Mucosa of rectum (tissue), 2 donors: Measurements from ENCODE around the gene CDK5RAP3.
"Not testable (repeated sequence)": the region's sequence is repeated elsewhere in the genome, so short reads cannot be mapped to it uniquely, and the experiment has no call there.

ENCODE experiments used
- H3K27ac ChIP-seq, 2 donors: one replicate each; pipeline ENCODE4 v1.7.0; 2013; ENCODE audit warnings: inconsistent platforms in 2 of 2, low read depth in 2 of 2, low read length in 2 of 2
- H3K27me3 ChIP-seq, 2 donors: one replicate each; pipeline ENCODE4 v1.7.0; 2013; ENCODE audit warnings: low read length in 2 of 2; ENCODE audit not compliant: control insufficient read depth in 2 of 2, insufficient read depth in 2 of 2
- H3K36me3 ChIP-seq, 2 donors: one replicate each; pipeline ENCODE4 v1.7.0; 2013; ENCODE audit warnings: low read length in 2 of 2; ENCODE audit not compliant: control insufficient read depth in 2 of 2, insufficient read depth in 2 of 2
- H3K4me1 ChIP-seq, 2 donors: one replicate each; pipeline ENCODE4 v1.7.0; 2013; ENCODE audit warnings: low read length in 2 of 2, mild to moderate bottlenecking in 1 of 2; ENCODE audit not compliant: control insufficient read depth in 2 of 2, insufficient read depth in 2 of 2
- H3K4me3 ChIP-seq, 2 donors: one replicate each; pipeline ENCODE4 v1.7.0; 2013; ENCODE audit warnings: low read length in 2 of 2
- H3K9ac ChIP-seq, 2 donors: one replicate each; pipeline ENCODE4 v1.7.0; 2013; ENCODE audit warnings: low read length in 2 of 2, low read depth in 1 of 2, mild to moderate bottlenecking in 1 of 2
- H3K9me3 ChIP-seq, 2 donors: one replicate each; pipeline ENCODE4 v1.7.0; 2013; ENCODE audit warnings: low read length in 2 of 2; ENCODE audit not compliant: control insufficient read depth in 2 of 2
- donor health status: healthy.
- donor health status: Normal muscosa, but diverticular disease.

Gene CDK5RAP3, protein sequence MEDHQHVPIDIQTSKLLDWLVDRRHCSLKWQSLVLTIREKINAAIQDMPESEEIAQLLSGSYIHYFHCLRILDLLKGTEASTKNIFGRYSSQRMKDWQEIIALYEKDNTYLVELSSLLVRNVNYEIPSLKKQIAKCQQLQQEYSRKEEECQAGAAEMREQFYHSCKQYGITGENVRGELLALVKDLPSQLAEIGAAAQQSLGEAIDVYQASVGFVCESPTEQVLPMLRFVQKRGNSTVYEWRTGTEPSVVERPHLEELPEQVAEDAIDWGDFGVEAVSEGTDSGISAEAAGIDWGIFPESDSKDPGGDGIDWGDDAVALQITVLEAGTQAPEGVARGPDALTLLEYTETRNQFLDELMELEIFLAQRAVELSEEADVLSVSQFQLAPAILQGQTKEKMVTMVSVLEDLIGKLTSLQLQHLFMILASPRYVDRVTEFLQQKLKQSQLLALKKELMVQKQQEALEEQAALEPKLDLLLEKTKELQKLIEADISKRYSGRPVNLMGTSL

DNA sequence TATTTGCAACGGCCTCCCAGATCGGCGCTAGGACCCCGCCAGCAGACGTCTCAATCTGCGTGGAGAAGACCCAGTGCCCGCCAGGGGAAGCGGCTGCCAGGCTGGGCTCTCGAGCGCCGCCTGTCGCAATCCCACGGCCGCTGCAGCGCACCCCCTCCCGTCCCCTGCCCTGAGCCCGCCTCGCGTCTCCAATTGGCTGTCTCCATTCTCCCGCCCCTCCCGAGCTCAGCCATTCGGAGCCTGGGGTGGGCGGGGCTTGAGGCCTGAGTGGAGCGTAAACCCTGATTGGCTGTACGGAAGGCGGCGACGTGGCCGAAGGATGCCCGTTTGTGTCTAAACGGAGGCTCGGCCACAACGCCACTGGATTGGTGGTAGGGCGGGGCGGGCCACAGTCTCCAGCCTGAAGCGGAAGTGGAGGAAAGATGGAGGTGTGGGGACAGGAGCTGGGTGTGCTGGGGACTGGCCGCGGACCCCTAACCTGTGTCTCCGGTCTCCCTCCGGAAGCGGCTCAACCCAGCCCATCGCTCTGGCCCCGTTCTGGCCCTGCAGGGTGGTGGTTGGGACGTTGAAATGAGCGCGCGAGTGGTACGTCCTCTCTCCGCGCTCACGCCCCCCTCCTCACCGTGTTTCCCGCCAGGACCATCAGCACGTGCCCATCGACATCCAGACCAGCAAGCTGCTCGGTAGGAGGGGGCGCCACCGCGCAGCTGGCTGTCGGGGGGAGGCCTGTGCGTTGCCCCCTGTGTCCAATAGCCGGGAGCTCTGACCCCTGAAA is at the start of gene CDK5RAP3:
TSS of gene CDK5RAP3 (plus strand) at position 389 of the 775 bp plus-strand sequence. CDS start at position 423, 34 bp downstream.
- Histone ChIP-seq H3K4me1 (peaks cover 25 to 35% of the 10 kb centered on the region in 2 donors), H3K9me3 (no peaks in the 10 kb centered on the region), H3K27ac (peak within 1 kb of the TSS; percentile 86), H3K27me3 (no peaks in the 10 kb centered on the region), H3K4me3 (peak within 1 kb of the TSS; percentile 95 to 98), H3K36me3 (peaks cover 21 to 29% of the 10 kb centered on the region in 2 donors), H3K9ac (peak within 1 kb of the TSS; percentile 89 to 98)

DNA sequence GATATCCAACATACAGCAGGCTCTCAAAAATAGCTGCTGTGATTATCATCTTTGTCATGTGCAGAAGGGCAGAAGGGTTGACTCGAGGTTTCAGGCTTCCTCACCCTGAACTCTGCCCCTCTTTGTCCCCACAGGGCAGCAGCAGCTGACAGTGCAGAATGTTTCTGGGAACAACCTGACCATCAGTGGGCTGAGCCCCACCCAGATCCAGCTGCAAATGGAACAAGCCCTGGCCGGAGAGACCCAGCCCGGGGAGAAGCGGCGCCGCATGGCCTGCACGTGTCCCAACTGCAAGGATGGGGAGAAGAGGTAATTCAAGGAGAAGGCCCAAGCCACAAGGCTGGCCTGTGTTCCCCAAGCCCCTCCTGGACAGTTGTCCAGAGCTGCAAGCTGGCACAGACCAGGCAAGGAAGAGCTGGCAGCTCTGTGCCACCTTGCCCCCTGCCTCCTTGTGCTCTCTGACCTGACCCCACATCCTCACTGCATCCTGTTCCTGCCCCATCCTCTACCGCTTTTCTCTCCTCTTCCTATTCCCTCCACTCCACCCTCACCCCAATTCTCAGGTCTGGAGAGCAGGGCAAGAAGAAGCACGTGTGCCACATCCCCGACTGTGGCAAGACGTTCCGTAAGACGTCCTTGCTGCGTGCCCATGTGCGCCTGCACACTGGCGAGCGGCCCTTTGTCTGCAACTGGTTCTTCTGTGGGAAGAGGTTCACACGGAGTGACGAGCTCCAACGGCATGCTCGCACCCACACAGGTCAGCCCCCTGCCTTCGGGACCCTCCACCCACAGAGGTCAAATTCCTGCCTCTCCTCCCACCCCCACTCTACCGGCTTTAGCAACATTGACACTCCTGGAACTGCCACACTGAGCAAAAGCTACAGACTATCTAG is 45.9 kb upstream of the CDK5RAP3 start:
- H3K27ac ChIP-seq, result no peak overlapping the region
- H3K36me3 ChIP-seq, result peaks cover 33 to 60% of the 10 kb centered on the region in 2 donors
- H3K4me3 ChIP-seq, result no peak overlapping the region
- no peaks in the 10 kb centered on the region for H3K9me3 ChIP-seq
- H3K4me1 ChIP-seq, result peaks cover 0 to 3% of the 10 kb centered on the region in 2 donors
- H3K9ac ChIP-seq, result no peak overlapping the region
- no peaks in the 10 kb centered on the region for H3K27me3 ChIP-seq

DNA sequence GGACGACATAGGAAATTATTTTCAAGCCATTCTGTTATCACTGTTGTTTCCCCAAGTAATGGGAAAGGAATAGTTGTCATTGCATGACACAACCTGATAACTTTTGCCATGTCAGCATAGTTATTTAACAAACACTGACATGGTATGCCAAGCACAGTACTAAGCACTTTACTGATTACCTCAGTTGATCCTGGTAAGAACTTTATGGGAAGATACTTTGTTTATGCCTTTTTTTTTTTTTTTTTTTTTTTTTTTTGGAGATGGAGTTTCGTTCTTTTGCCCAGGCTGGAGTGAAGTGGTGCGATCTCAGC is 45.3 kb upstream of the CDK5RAP3 start:
- Histone ChIP-seq H3K9me3 (no peaks in the 10 kb centered on the region), H3K27me3 (no peaks in the 10 kb centered on the region), H3K4me3 (no peak overlapping the region), H3K27ac (no peak overlapping the region), H3K9ac (no peak overlapping the region), H3K36me3 (peaks cover 33 to 64% of the 10 kb centered on the region in 2 donors), H3K4me1 (peaks cover 0 to 3% of the 10 kb centered on the region in 2 donors)

DNA sequence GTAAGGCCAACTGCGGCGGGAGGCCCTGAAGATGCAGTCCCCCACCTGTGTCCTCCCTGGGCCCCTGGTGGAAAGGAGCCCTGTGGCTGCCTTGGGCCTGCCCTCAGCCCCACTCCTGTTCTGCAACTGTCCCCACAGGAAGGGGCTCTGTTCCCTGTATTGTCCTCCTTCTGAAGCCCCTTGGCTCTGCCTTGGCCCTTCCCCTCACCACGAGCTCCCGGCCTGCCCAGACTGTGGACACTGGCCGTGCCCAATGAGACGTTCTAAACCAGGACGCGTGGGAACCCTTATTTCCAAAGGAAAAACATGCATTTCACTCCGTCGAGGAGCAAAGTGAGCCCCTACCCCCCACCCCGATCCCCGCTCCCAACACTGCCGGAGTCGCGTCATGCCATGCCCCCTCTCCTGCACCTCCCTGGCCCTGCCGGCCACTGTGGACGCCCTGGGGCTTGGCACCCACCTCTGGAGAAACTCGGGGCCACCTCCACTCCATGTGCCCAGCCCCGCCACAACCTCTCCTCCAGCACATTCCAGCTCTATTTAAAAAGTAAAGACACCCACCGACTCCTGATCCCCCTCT is 43.0 kb upstream of the CDK5RAP3 start:
- Histone ChIP-seq H3K27ac (no peak overlapping the region), H3K9me3 (no peaks in the 10 kb centered on the region), H3K4me3 (no peak overlapping the region), H3K9ac (no peak overlapping the region), H3K36me3 (peaks cover 32 to 56% of the 10 kb centered on the region in 2 donors), H3K27me3 (no peaks in the 10 kb centered on the region), H3K4me1 (peaks cover 0 to 3% of the 10 kb centered on the region in 2 donors)

DNA sequence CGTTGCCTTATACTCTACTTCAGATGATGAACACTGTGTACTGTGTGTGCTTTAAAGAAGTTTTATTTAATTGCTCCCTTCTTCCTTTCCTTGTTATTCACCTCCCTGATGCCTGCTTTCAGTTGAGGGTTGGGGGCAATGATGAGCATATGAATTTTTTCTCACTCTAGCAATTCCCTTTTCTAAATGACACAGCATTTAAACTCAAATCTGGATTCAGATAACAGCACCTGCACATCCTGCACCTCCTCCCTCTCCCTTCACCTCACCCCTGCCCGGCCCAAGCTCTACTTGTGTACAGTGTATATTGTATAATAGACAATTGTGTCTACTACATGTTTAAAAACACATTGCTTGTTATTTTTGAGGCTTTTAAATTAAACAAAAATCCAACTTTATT is 42.5 kb upstream of the CDK5RAP3 start:
- peaks cover 0 to 3% of the 10 kb centered on the region in 2 donors for H3K4me1 ChIP-seq
- H3K27me3 ChIP-seq, result no peaks in the 10 kb centered on the region
- no peak overlapping the region for H3K27ac ChIP-seq
- H3K9ac ChIP-seq, result no peak overlapping the region
- no peaks in the 10 kb centered on the region for H3K9me3 ChIP-seq
- peaks cover 27 to 51% of the 10 kb centered on the region in 2 donors for H3K36me3 ChIP-seq
- H3K4me3 ChIP-seq, result no peak overlapping the region

DNA sequence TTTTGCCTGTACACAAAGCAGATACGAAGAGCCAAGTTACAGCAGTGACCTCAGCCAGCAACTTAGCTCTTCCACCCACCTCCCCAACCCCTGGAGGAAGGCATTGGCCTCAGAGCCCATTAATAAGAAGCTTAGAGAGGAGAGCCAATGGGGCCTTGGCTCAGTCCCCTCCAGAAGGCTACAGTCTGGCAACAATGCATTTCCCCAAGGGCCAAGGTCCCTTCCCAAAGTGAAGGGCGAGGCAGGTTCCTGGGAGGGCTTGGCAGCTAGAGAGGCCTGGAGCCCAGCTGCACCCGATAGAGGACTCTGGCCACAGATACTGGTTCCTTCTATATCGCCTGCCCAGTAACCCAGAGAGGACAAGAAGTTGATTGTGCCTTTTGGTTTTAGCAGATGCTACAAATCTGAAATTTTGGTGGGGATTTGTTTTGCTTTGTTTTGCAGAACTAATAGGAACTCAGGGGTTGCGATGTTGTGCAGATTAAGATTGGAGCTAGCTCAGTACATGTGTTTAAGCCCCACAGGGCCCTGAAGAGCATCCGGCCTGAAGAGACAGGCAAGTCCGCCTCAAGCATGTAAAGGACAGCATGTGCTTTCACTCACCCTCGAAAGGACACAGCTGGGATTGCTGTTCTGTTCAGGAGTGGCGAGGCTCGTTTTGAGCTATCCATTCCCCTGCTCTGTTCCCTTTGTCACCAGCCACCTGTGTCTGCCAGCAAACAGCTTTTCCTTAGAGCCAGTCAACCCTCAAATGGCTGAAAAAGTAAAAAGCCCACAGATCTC is 41.5 kb upstream of the CDK5RAP3 start:
- Histone ChIP-seq H3K9ac (no peak overlapping the region), H3K9me3 (no peaks in the 10 kb centered on the region), H3K4me1 (peaks cover 0 to 3% of the 10 kb centered on the region in 2 donors), H3K4me3 (no peak overlapping the region), H3K27me3 (no peaks in the 10 kb centered on the region), H3K27ac (no peak overlapping the region), H3K36me3 (peaks cover 21 to 42% of the 10 kb centered on the region in 2 donors)

DNA sequence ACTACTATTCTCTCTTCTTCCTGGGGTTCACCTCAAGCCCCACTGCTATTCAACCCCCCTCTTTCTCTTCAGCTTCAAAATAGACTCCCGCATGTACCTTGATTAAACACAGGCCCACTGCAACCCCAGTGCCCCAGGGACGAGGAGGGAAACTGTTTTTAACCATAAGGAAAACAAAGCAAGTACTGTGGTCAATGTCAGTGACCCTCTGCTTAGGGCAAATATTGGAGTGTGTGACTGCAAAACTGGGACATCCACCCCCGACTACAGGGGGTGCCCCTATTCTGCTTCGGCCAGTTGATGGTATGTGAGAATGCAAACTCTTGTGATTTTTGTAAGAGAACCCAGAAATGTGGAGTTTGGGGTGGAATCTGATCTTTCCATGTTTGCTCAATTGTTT is 39.1 kb upstream of the CDK5RAP3 start:
- Histone ChIP-seq H3K27ac (no peak overlapping the region), H3K4me3 (no peak overlapping the region), H3K36me3 (peaks cover 7 to 23% of the 10 kb centered on the region in 2 donors), H3K9me3 (no peaks in the 10 kb centered on the region), H3K9ac (no peak overlapping the region), H3K4me1 (peaks cover 0 to 3% of the 10 kb centered on the region in 2 donors), H3K27me3 (no peaks in the 10 kb centered on the region)

DNA sequence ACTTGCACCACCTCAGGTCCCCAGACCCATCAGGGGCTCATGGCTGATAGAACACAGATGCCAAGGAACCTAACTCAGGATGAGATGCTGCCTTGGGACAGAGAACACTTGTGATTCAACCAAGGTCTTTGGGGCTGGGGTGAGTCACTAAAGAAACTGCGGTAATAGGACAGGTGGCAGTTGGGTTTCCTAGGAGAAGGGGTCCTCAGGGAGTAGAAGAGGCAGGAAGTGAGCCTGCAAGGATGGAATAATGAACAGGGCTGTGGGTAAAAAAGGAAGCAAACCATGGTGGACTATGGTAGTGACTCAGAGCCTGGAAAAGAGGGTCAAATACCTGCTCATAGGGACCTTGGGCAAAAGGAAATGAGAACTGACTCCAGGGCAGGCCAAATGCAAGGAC is 36.1 kb upstream of the CDK5RAP3 start:
- Histone ChIP-seq H3K27ac (no peak overlapping the region), H3K4me3 (no peak overlapping the region), H3K9ac (no peak overlapping the region), H3K9me3 (no peaks in the 10 kb centered on the region), H3K4me1 (no peaks in the 10 kb centered on the region), H3K36me3 (peaks cover 0 to 5% of the 10 kb centered on the region in 2 donors), H3K27me3 (no peaks in the 10 kb centered on the region)

DNA sequence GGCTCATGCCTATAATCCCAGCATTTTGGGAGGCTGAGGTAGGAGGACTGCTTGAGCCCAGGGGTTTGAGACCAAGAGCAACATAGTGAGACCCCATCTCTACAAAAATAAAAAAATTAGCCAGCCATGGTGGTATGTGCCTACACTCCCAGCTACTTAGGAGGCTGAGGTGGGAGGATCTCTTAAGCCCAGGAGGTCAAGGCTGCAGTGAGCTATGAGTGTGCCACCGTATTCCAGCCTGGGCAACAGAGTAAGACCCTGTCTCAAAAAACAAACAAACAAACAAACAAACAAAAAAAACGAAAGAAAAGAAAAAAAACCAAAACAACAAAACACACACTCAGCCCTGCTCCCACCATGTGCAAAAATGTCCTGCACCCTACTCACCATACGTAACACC is 35.4 kb upstream of the CDK5RAP3 start:
- H3K4me1 ChIP-seq, H3K27ac ChIP-seq, H3K9me3 ChIP-seq, H3K4me3 ChIP-seq, H3K27me3 ChIP-seq, H3K9ac ChIP-seq, H3K36me3 ChIP-seq: not testable (repeated sequence)
